ENCODE results near the gene DNAH7.

The DNAH7 gene

GRCh38 chr2:196077821-196078220 is 9.2 kb upstream of the DNAH7 start:
- DNase-seq, result no peak

- no peak for DNase-seq
Measured at GRCh38 chr2:196076778-196077568, 8.3 kb upstream of the DNAH7 start.

- no peak for DNase-seq
Measured at GRCh38 chr2:196075196-196075595, 6.6 kb upstream of the DNAH7 start.

- no peak for DNase-seq
Measured at GRCh38 chr2:196074631-196075030, 6.0 kb upstream of the DNAH7 start.

- DNase-seq, result no peak
Measured at GRCh38 chr2:196073521-196073920, 4.9 kb upstream of the DNAH7 start.

- no peak for DNase-seq
Measured at GRCh38 chr2:196067088-196067382, 1.6 kb downstream of the DNAH7 start.

- DNase-seq, result no peak
Measured at GRCh38 chr2:196066291-196067087, 2.1 kb downstream of the DNAH7 start.

GRCh38 chr2:196063773-196064172 is 4.9 kb downstream of the DNAH7 start:
- DNase-seq, result no peak

- DNase-seq, result no peak
Measured at GRCh38 chr2:196059491-196059960, 9.1 kb downstream of the DNAH7 start.

- no peak for DNase-seq
Measured at GRCh38 chr2:196054631-196055030, 14.0 kb downstream of the DNAH7 start.

- no peak for DNase-seq
Measured at GRCh38 chr2:196046123-196046917, 22.3 kb downstream of the DNAH7 start.

GRCh38 chr2:196041786-196042185 is 26.9 kb downstream of the DNAH7 start:
- DNase-seq, result no peak

GRCh38 chr2:196040218-196040617 is 28.4 kb downstream of the DNAH7 start:
- no peak for DNase-seq

- no peak for DNase-seq
Measured at GRCh38 chr2:196036442-196036841, 32.2 kb downstream of the DNAH7 start.

GRCh38 chr2:196018037-196018436 is 50.6 kb downstream of the DNAH7 start:
- DNase-seq, result no peak

- DNase-seq, result no peak
Measured at GRCh38 chr2:196012314-196012713, 56.3 kb downstream of the DNAH7 start.

GRCh38 chr2:196000551-196000950 is 68.1 kb downstream of the DNAH7 start:
- DNase-seq, result no peak

- no peak for DNase-seq
Measured at GRCh38 chr2:195998070-195998469, 70.6 kb downstream of the DNAH7 start.

- DNase-seq, result no peak
Measured at GRCh38 chr2:195995499-195995898, 73.1 kb downstream of the DNAH7 start.

GRCh38 chr2:195993623-195994022 is 75.0 kb downstream of the DNAH7 start:
- DNase-seq, result no peak

GRCh38 chr2:195985741-195986140 is 82.9 kb downstream of the DNAH7 start:
- no peak for DNase-seq

- no peak for DNase-seq
Measured at GRCh38 chr2:195984923-195985726, 83.5 kb downstream of the DNAH7 start.

Data from C1 segment of cervical spinal cord (tissue), 14 donors.